Measurements from ENCODE around the gene FAM98B. TPM values are rescaled to one million over a fixed set of nuclear protein-coding genes. Genes with fewer than 3 reads are reported as not detected.

The FAM98B gene
- total and polyA plus RNA-seq, 9 of the 15 experiments (the other 6 are each of a cell fraction or from before 2014, with no cell fraction given): 3.1 to 42.0 (median 9.4) TPM

GRCh38 chr15:38463893-38464292, 10.0 kb downstream of the FAM98B start (continued):
- TF ChIP-seq SRSF9 (IDR thresholded peaks at IDR 0.05; ENCODE audit: borderline replicate concordance, low read depth, low read length) (no peak), OTX1 (CRISPR knock-in tag; IDR thresholded peaks at IDR 0.05) (no peak), ZNF224 (CRISPR knock-in tag; IDR thresholded peaks at IDR 0.05) (no peak), ZNF444 (CRISPR knock-in tag; IDR thresholded peaks at IDR 0.05) (no peak), ZNF384 (IDR thresholded peaks at IDR 0.05; ENCODE audit: low read depth, low read length) (no peak), ZNF318 (IDR thresholded peaks at IDR 0.05; ENCODE audit: borderline replicate concordance in 1 of 2, low read depth in 1 of 2) (no peak), NCOA1 (IDR thresholded peaks at IDR 0.05; ENCODE audit: low read depth) (no peak)
- TF ChIP-seq, protein P1, sequence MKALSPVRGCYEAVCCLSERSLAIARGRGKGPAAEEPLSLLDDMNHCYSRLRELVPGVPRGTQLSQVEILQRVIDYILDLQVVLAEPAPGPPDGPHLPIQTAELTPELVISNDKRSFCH (CRISPR knock-in tag; IDR thresholded peaks at IDR 0.05): no peak
- TF ChIP-seq, protein P1 (tag; IDR thresholded peaks at IDR 0.05): no peak
